RWPE2 (cell line): ENCODE results near the gene CRABP2.

Experiments used
- ATAC-seq: fragments of 200-7000 bp; cut with Tn5 transposase; 3 replicates; pipeline ENCODE4 v1.9.1; 2021; ENCODE audit warnings: low read depth
- DNase-seq: peaks from one replicate; pipeline ENCODE4 v3.0.0-alpha.2; 2020; ENCODE audit warnings: low spot score
- H3K27ac ChIP-seq: fragments of 450-650 bp; 2 replicates; pipeline ENCODE4 v1.5.1; 2017; ENCODE audit warnings: mild to moderate bottlenecking; ENCODE audit not compliant: poor library complexity, severe bottlenecking
- H3K27me3 ChIP-seq: fragments of 250-450 bp; sonication (Bioruptor Pico); 2 replicates; pipeline ENCODE4 v1.5.1; 2021; ENCODE audit warnings: mild to moderate bottlenecking, moderate library complexity; ENCODE audit not compliant: insufficient read depth, poor library complexity, severe bottlenecking
- H3K36me3 ChIP-seq: fragments of 250-450 bp; sonication (Bioruptor Pico); 2 replicates; pipeline ENCODE4 v1.5.1; 2020; ENCODE audit warnings: low read depth, mild to moderate bottlenecking, moderate library complexity
- H3K4me1 ChIP-seq: fragments of 250-450 bp; sonication (Bioruptor Pico); 2 replicates; pipeline ENCODE4 v1.5.1; 2021; ENCODE audit warnings: mild to moderate bottlenecking, moderate library complexity; ENCODE audit not compliant: insufficient read depth, poor library complexity, severe bottlenecking
- H3K4me3 ChIP-seq: fragments of 250-450 bp; sonication (Bioruptor Pico); 2 replicates; pipeline ENCODE4 v1.5.1; 2021; ENCODE audit warnings: mild to moderate bottlenecking, moderate library complexity; ENCODE audit not compliant: severe bottlenecking
- H3K9me3 ChIP-seq: fragments of 250-450 bp; sonication (Bioruptor Pico); 2 replicates; pipeline ENCODE4 v1.5.1; 2021; ENCODE audit warnings: mild to moderate bottlenecking, moderate library complexity; ENCODE audit not compliant: severe bottlenecking
- CTCF ChIP-seq: fragments of 450-650 bp; IDR thresholded peaks from one replicate; pipeline ENCODE4 v1.5.1; 2017; ENCODE audit warnings: mild to moderate bottlenecking, moderate library complexity; ENCODE audit not compliant: poor library complexity, severe bottlenecking

CRABP2 gene

GRCh38 chr1:156652131-156652991 is 53.0 kb downstream of the CRABP2 start:
- Histone ChIP-seq H3K4me1 (no peaks in the 10 kb centered on the region), H3K36me3 (no peaks in the 10 kb centered on the region), H3K9me3 (no peaks in the 10 kb centered on the region), H3K4me3 (no peak overlapping the region), H3K27me3 (peaks cover 28% of the 10 kb centered on the region), H3K27ac (no peak overlapping the region)
- no peak for DNase-seq
- ATAC-seq: no peak
- TF ChIP-seq CTCF: no peak
